Ishikawa (cell line): ENCODE data around the gene BICDL2.

ENCODE experiments used
- CEBPB ChIP-seq: IDR thresholded peaks from 2 replicates; pipeline ENCODE4 v1.6.1; 2012
- CREB1 ChIP-seq: IDR thresholded peaks from 2 replicates; pipeline ENCODE4 v1.6.1; 2012; ENCODE audit warnings: low read depth
- EGR1 ChIP-seq: IDR thresholded peaks from 2 replicates; pipeline ENCODE4 v1.6.1; 2012
- EP300 ChIP-seq: IDR thresholded peaks from 2 replicates; pipeline ENCODE4 v1.6.1; 2012; ENCODE audit warnings: borderline replicate concordance
- FOXM1 ChIP-seq: IDR thresholded peaks from 2 replicates; pipeline ENCODE4 v1.6.1; 2012; ENCODE audit warnings: low read depth, borderline replicate concordance
- MAX ChIP-seq: IDR thresholded peaks from 2 replicates; pipeline ENCODE4 v1.6.1; 2012
- NFIC ChIP-seq: IDR thresholded peaks from 2 replicates; pipeline ENCODE4 v1.6.1; 2012
- RAD21 ChIP-seq: IDR thresholded peaks from 2 replicates; pipeline ENCODE4 v1.6.1; 2012; ENCODE audit warnings: low read depth
- TAF1 ChIP-seq: IDR thresholded peaks from 2 replicates; pipeline ENCODE4 v1.6.1; 2012; ENCODE audit warnings: low read depth, mild to moderate bottlenecking
- TCF12 ChIP-seq: IDR thresholded peaks from 2 replicates; pipeline ENCODE4 v1.6.1; 2012; ENCODE audit warnings: low read depth
- TEAD4 ChIP-seq: IDR thresholded peaks from 2 replicates; pipeline ENCODE4 v1.6.1; 2012
- USF1 ChIP-seq: IDR thresholded peaks from 2 replicates; pipeline ENCODE4 v1.6.1; 2012
- YY1 ChIP-seq: IDR thresholded peaks from 2 replicates; pipeline ENCODE4 v1.6.1; 2012; ENCODE audit warnings: low read depth
- ZBTB7A ChIP-seq: IDR thresholded peaks from 2 replicates; pipeline ENCODE4 v1.6.1; 2012; ENCODE audit warnings: low read depth
- TF ChIP-seq, protein P1 (sequence below): IDR thresholded peaks from 2 replicates; pipeline ENCODE4 v1.6.1; 2012; ENCODE audit warnings: low read depth, mild to moderate bottlenecking

Gene BICDL2

GRCh38 chr16:3004781-3005284 is 31.9 kb downstream of the BICDL2 start:
- TF ChIP-seq EGR1 (peak; percentile 55), MAX (peak; percentile 56), NFIC (no peak), ZBTB7A (0 out of 2 replicates have a peak, but pooled peaks have one; percentile 44), USF1 (peak; percentile 69), TAF1 (peak; percentile 17; the same call in 1 of the 2 replicates), RAD21 (no peak)

DNA sequence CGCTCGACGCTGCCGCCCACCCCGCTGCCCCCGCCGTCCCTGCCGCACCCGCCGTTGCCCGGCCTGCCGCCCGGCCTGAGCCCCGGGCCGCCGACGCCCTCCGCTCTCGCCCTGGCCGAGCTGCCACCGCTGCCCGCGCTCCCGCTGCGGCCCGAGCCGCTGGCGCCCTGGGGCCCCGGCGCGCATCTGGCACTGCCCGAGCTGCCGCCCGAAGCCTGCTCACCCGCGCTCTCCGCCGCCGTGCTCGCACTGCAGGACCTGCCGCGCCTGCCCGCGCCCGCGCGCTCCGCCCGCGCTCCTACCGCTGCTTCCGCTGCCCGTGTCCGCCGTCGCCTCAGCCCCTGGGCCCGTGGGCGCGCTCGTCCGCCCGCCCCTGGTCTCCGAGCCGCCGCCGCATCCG is 32.4 kb downstream of the BICDL2 start:
- no peak for TF ChIP-seq EGR1
- no peak for TF ChIP-seq TCF12
- no peak for TF ChIP-seq NFIC
- TF ChIP-seq USF1: no peak
- TF ChIP-seq TAF1: no peak
- no peak for TF ChIP-seq FOXM1
- no peak for TF ChIP-seq MAX
- TF ChIP-seq CREB1: no peak
- TF ChIP-seq, protein P1, sequence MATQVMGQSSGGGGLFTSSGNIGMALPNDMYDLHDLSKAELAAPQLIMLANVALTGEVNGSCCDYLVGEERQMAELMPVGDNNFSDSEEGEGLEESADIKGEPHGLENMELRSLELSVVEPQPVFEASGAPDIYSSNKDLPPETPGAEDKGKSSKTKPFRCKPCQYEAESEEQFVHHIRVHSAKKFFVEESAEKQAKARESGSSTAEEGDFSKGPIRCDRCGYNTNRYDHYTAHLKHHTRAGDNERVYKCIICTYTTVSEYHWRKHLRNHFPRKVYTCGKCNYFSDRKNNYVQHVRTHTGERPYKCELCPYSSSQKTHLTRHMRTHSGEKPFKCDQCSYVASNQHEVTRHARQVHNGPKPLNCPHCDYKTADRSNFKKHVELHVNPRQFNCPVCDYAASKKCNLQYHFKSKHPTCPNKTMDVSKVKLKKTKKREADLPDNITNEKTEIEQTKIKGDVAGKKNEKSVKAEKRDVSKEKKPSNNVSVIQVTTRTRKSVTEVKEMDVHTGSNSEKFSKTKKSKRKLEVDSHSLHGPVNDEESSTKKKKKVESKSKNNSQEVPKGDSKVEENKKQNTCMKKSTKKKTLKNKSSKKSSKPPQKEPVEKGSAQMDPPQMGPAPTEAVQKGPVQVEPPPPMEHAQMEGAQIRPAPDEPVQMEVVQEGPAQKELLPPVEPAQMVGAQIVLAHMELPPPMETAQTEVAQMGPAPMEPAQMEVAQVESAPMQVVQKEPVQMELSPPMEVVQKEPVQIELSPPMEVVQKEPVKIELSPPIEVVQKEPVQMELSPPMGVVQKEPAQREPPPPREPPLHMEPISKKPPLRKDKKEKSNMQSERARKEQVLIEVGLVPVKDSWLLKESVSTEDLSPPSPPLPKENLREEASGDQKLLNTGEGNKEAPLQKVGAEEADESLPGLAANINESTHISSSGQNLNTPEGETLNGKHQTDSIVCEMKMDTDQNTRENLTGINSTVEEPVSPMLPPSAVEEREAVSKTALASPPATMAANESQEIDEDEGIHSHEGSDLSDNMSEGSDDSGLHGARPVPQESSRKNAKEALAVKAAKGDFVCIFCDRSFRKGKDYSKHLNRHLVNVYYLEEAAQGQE: no peak
- no peak for TF ChIP-seq TEAD4
- TF ChIP-seq YY1: no peak

GRCh38 chr16:3003582-3004270 is 33.0 kb downstream of the BICDL2 start:
- TF ChIP-seq CREB1: no peak
- TF ChIP-seq, protein P1: no peak
- TF ChIP-seq CEBPB: no peak
- no peak for TF ChIP-seq TEAD4
- TF ChIP-seq EP300: no peak
- TF ChIP-seq ZBTB7A: no peak
- TF ChIP-seq TCF12: 0 out of 2 replicates have a peak, but pooled peaks have one; percentile 41
- TF ChIP-seq RAD21: peak; percentile 92
- TF ChIP-seq FOXM1: no peak
- TF ChIP-seq MAX: peak; percentile 76
- TF ChIP-seq NFIC: no peak
- no peak; the same call in 1 of the 2 replicates for TF ChIP-seq TAF1
- TF ChIP-seq USF1: no peak
- TF ChIP-seq YY1: no peak

- no peak for TF ChIP-seq MAX
- TF ChIP-seq USF1: no peak
- TF ChIP-seq TAF1: no peak
- no peak for TF ChIP-seq CREB1
- TF ChIP-seq, protein P1: no peak
- TF ChIP-seq FOXM1: no peak
- TF ChIP-seq CEBPB: no peak
- TF ChIP-seq TCF12: no peak
These were observed 35.4 kb downstream of the BICDL2 start for GRCh38 chr16:3001316-3001715.
